ENCODE results near the gene ATXN1. TPM values are rescaled to one million over a fixed set of nuclear protein-coding genes. Genes with fewer than 3 reads are reported as not detected.

The ATXN1 gene
- polyA plus RNA-seq, 1 donor (not counting 4 experiments of a cell fraction or from before 2014, with no cell fraction given): 9.7 TPM

GRCh38 chr6:16730738-16731477, 30.4 kb downstream of the ATXN1 start:
- H3K27me3 ChIP-seq (ENCODE audit: control insufficient read depth, extremely low read depth, insufficient read depth, low read length): no peaks in the 10 kb centered on the region
- H3K79me2 ChIP-seq (ENCODE audit: control insufficient read depth, insufficient read depth, low read length): peaks cover 13% of the 10 kb centered on the region
- no peak overlapping the region for H2AFZ ChIP-seq (ENCODE audit: control insufficient read depth, low read length)
- no peak overlapping the region for H3K9ac ChIP-seq (ENCODE audit: control insufficient read depth, extremely low read depth, insufficient read depth, low read length)
- H3K4me1 ChIP-seq (ENCODE audit: control insufficient read depth, extremely low read depth, insufficient read depth, low read length): peaks cover 11% of the 10 kb centered on the region
- H3K9me3 ChIP-seq (ENCODE audit: control insufficient read depth, low read depth, low read length): no peaks in the 10 kb centered on the region
- no peak overlapping the region for H3K27ac ChIP-seq (ENCODE audit: control insufficient read depth, insufficient read depth, low read length)
- H3K4me2 ChIP-seq (ENCODE audit: control insufficient read depth, extremely low read depth, insufficient read depth, low read depth, low read length): no peak overlapping the region
- FAIRE-seq (no peak), DNase-seq (ENCODE audit: low read depth, low spot score) (no peak)
- H3K9me1 ChIP-seq (ENCODE audit: control insufficient read depth, extremely low read depth, insufficient read depth, low read length): no peaks in the 10 kb centered on the region
- no peaks in the 10 kb centered on the region for H4K20me1 ChIP-seq (ENCODE audit: control insufficient read depth, extremely low read depth, insufficient read depth, low read length)
- H3K36me3 ChIP-seq (ENCODE audit: control insufficient read depth in 2 of 2, extremely low read depth in 1 of 2, insufficient read depth in 2 of 2, low read length in 2 of 2): no peaks in the 10 kb centered on the region
- dilution Hi-C loops (cut with MboI; ENCODE audit: extremely low pct_ligation_motif_present, low sequenced_read_pairs): no loop called here
- H3K4me3 ChIP-seq (ENCODE audit: control insufficient read depth in 2 of 3, extremely low read depth in 1 of 3, insufficient read depth in 2 of 3, low read depth in 1 of 3, low read length in 3 of 3): no peak overlapping the region
- no peak for TF ChIP-seq CTCF (optimal IDR thresholded peaks at IDR 0.05 in 1 of 3, IDR thresholded peaks at IDR 0.05 in 1 of 3, conservative IDR thresholded peaks at IDR 0.05 in 1 of 3; ENCODE audit: extremely low read depth in 1 of 3, insufficient read depth in 2 of 3, low read length in 3 of 3)
- no peak for TF ChIP-seq EZH2 (IDR thresholded peaks at IDR 0.05; ENCODE audit: low read length)

GRCh38 chr6:16729744-16730143, 31.5 kb downstream of the ATXN1 start:
- DNase-seq (ENCODE audit: low read depth, low spot score) (no peak), FAIRE-seq (no peak)
- no peak overlapping the region for H3K4me3 ChIP-seq (ENCODE audit: control insufficient read depth in 2 of 3, extremely low read depth in 1 of 3, insufficient read depth in 2 of 3, low read depth in 1 of 3, low read length in 3 of 3)
- TF ChIP-seq EZH2 (IDR thresholded peaks at IDR 0.05; ENCODE audit: low read length) (no peak), CTCF (optimal IDR thresholded peaks at IDR 0.05 in 1 of 3, IDR thresholded peaks at IDR 0.05 in 1 of 3, conservative IDR thresholded peaks at IDR 0.05 in 1 of 3; ENCODE audit: extremely low read depth in 1 of 3, insufficient read depth in 2 of 3, low read length in 3 of 3) (no peak)
- dilution Hi-C loops (cut with MboI; ENCODE audit: extremely low pct_ligation_motif_present, low sequenced_read_pairs): no loop called here
- peaks cover 11% of the 10 kb centered on the region for H3K79me2 ChIP-seq (ENCODE audit: control insufficient read depth, insufficient read depth, low read length)
- H3K9ac ChIP-seq (ENCODE audit: control insufficient read depth, extremely low read depth, insufficient read depth, low read length): no peak overlapping the region
- H3K36me3 ChIP-seq (ENCODE audit: control insufficient read depth in 2 of 2, extremely low read depth in 1 of 2, insufficient read depth in 2 of 2, low read length in 2 of 2): no peaks in the 10 kb centered on the region
- H2AFZ ChIP-seq (ENCODE audit: control insufficient read depth, low read length): no peak overlapping the region
- H3K9me3 ChIP-seq (ENCODE audit: control insufficient read depth, low read depth, low read length): no peaks in the 10 kb centered on the region
- H4K20me1 ChIP-seq (ENCODE audit: control insufficient read depth, extremely low read depth, insufficient read depth, low read length): no peaks in the 10 kb centered on the region
- no peaks in the 10 kb centered on the region for H3K9me1 ChIP-seq (ENCODE audit: control insufficient read depth, extremely low read depth, insufficient read depth, low read length)
- no peak overlapping the region for H3K27ac ChIP-seq (ENCODE audit: control insufficient read depth, insufficient read depth, low read length)
- H3K4me1 ChIP-seq (ENCODE audit: control insufficient read depth, extremely low read depth, insufficient read depth, low read length): peaks cover 23% of the 10 kb centered on the region
- no peak overlapping the region for H3K4me2 ChIP-seq (ENCODE audit: control insufficient read depth, extremely low read depth, insufficient read depth, low read depth, low read length)
- no peaks in the 10 kb centered on the region for H3K27me3 ChIP-seq (ENCODE audit: control insufficient read depth, extremely low read depth, insufficient read depth, low read length)

All from keratinocyte (primary cell).